ENCODE measurements around the gene CUEDC1. TPM values are rescaled to one million over a fixed set of nuclear protein-coding genes. Genes with fewer than 3 reads are reported as not detected.
A peak's percentile ranks its signal among the peaks of the same experiment; 100 is the strongest.

Gene CUEDC1
- total and polyA plus RNA-seq, 2 of the 13 experiments (the other 11 are each of a cell fraction or from before 2014, with no cell fraction given) = 7.4 to 12.9 TPM

GRCh38 chr17:57875290-57876022, 79.8 kb downstream of the CUEDC1 start (continued):
- TF ChIP-seq HNF1A (IDR thresholded peaks at IDR 0.05; ENCODE audit: low read depth) (no peak), HNF1A (CRISPR knock-in tag; IDR thresholded peaks at IDR 0.05; ENCODE audit: borderline replicate concordance) (peak; percentile 60), MIER3 (CRISPR knock-in tag; IDR thresholded peaks at IDR 0.05; ENCODE audit: borderline replicate concordance) (no peak; the same call in 1 of the 2 replicates), BATF2 (CRISPR knock-in tag; IDR thresholded peaks at IDR 0.05) (no peak), MEF2D (CRISPR knock-in tag; IDR thresholded peaks at IDR 0.05) (0 out of 2 replicates have a peak, but pooled peaks have one; percentile 26), ZNF761 (CRISPR knock-in tag; conservative IDR thresholded peaks at IDR 0.05) (0 out of 2 replicates have a peak, but pooled peaks have one; percentile 59), MLX (CRISPR knock-in tag; IDR thresholded peaks at IDR 0.05) (peak; percentile 65; the same call in 1 of the 2 replicates), ZMYM3 (CRISPR knock-in tag; IDR thresholded peaks at IDR 0.05) (0 out of 2 replicates have a peak, but pooled peaks have one; percentile 21), ARNTL (CRISPR knock-in tag; IDR thresholded peaks at IDR 0.05) (no peak), SIN3A (IDR thresholded peaks at IDR 0.05; ENCODE audit: borderline replicate concordance, low read depth, low read length) (no peak), PHF20 (CRISPR knock-in tag; IDR thresholded peaks at IDR 0.05) (no peak), STAT5B (CRISPR knock-in tag; IDR thresholded peaks at IDR 0.05) (no peak), ZNF652 (CRISPR knock-in tag; IDR thresholded peaks at IDR 0.05; ENCODE audit: borderline replicate concordance, low read depth) (no peak), PAX8 (CRISPR knock-in tag; IDR thresholded peaks at IDR 0.05; ENCODE audit: borderline replicate concordance) (no peak), CHCHD3 (CRISPR knock-in tag; IDR thresholded peaks at IDR 0.05) (no peak), CAMTA2 (CRISPR knock-in tag; IDR thresholded peaks at IDR 0.05; ENCODE audit: borderline replicate concordance) (no peak), RFX3 (CRISPR knock-in tag; IDR thresholded peaks at IDR 0.05) (no peak), TBX3 (IDR thresholded peaks at IDR 0.05; ENCODE audit: borderline replicate concordance) (no peak), KDM6A (CRISPR knock-in tag; IDR thresholded peaks at IDR 0.05; ENCODE audit: low read depth) (no peak), HNRNPL (IDR thresholded peaks at IDR 0.05; ENCODE audit: low read depth, low read length) (peak; percentile 94)
- TF ChIP-seq, protein P1, sequence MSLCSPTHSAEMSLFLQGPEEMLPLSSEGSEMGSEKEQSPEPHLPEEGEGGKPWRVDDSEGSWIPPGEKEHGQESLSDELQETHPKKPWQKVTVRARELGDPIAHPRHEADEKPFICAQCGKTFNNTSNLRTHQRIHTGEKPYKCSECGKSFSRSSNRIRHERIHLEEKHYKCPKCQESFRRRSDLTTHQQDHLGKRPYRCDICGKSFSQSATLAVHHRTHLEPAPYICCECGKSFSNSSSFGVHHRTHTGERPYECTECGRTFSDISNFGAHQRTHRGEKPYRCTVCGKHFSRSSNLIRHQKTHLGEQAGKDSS (CRISPR knock-in tag; IDR thresholded peaks at IDR 0.05; ENCODE audit: borderline replicate concordance, low read depth) = no peak; the same call in 1 of the 2 replicates
- TF ChIP-seq, protein P2, sequence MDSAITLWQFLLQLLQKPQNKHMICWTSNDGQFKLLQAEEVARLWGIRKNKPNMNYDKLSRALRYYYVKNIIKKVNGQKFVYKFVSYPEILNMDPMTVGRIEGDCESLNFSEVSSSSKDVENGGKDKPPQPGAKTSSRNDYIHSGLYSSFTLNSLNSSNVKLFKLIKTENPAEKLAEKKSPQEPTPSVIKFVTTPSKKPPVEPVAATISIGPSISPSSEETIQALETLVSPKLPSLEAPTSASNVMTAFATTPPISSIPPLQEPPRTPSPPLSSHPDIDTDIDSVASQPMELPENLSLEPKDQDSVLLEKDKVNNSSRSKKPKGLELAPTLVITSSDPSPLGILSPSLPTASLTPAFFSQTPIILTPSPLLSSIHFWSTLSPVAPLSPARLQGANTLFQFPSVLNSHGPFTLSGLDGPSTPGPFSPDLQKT (CRISPR knock-in tag; IDR thresholded peaks at IDR 0.05; ENCODE audit: borderline replicate concordance) = no peak

All from HepG2 (cell line).